ENCODE measurements around the gene DNAAF8.

DNA sequence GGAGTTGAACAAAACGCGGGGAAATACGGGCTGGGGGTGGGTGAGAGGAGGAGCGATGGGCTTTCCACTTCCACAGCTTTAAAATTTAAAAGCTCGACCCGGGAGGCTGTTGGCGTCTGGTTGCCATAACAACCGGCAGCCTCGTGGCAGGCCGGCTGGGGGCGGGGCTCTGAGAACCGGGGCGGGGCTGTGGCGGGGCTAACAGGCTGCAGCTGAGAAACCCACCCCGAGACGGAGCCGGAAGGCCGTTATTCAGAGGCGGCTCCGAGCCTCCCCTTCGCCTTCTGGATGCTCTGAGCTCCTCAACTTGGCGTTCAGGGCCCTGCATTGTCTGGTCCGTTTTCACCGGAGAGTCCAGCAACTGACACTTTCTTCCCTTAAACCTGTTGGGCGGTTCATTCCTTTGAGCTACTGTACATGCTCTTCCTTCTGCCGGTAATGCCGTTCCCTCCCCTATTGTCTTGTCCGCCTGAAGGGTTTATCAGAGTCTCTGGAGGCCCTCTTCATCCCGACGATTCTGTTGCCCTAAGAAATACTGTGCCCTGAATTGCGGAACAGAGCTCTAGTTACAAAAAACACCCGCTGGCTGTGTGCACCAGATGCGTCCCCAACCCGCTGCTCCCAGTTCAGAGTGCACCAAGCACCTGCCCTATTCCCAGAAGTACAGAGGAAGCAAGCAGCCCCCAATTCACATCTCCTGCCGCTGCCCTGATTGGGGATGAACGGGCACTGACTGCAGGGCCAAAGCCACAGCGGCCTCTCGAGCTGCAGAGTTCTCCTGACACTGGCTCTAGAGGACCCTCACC is 596 bp downstream of the DNAAF8 start:
- TF ChIP-seq, protein P1, sequence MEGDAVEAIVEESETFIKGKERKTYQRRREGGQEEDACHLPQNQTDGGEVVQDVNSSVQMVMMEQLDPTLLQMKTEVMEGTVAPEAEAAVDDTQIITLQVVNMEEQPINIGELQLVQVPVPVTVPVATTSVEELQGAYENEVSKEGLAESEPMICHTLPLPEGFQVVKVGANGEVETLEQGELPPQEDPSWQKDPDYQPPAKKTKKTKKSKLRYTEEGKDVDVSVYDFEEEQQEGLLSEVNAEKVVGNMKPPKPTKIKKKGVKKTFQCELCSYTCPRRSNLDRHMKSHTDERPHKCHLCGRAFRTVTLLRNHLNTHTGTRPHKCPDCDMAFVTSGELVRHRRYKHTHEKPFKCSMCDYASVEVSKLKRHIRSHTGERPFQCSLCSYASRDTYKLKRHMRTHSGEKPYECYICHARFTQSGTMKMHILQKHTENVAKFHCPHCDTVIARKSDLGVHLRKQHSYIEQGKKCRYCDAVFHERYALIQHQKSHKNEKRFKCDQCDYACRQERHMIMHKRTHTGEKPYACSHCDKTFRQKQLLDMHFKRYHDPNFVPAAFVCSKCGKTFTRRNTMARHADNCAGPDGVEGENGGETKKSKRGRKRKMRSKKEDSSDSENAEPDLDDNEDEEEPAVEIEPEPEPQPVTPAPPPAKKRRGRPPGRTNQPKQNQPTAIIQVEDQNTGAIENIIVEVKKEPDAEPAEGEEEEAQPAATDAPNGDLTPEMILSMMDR (IDR thresholded peaks at IDR 0.05; ENCODE audit: poor library complexity, severe bottlenecking), result no peak
- TF ChIP-seq EP300 (conservative IDR thresholded peaks at IDR 0.05; ENCODE audit: poor library complexity, severe bottlenecking), result no peak
